Neural cell (in vitro differentiated cells): Measurements from ENCODE around the gene RAPGEF2. TPM values are rescaled to one million over a fixed set of nuclear protein-coding genes. Genes with fewer than 3 reads are reported as not detected.

Experiments
- H2AFZ ChIP-seq: fragments of 200-600, 300-800 bp; sonication (generic), shearing (Covaris generic); 2 replicates; pipeline ENCODE4 v1.6.0; 2014; ENCODE audit warnings: low read depth, mild to moderate bottlenecking, antibody characterized with exemption, low read length, moderate library complexity
- H3F3A ChIP-seq: fragments of 200-600 bp; shearing (Covaris generic); 2 replicates; pipeline ENCODE4 v1.6.1; 2016; ENCODE audit warnings: mild to moderate bottlenecking, moderate library complexity, mixed read lengths, antibody characterized with exemption, low read length; ENCODE audit not compliant: insufficient read depth, poor library complexity, severe bottlenecking
- H3K27ac ChIP-seq: fragments of 200-600, 300-800 bp; sonication (generic), shearing (Covaris generic); 2 replicates; pipeline ENCODE4 v1.5.1; 2014; ENCODE audit warnings: mild to moderate bottlenecking, low read length, moderate library complexity
- H3K27me3 ChIP-seq: fragments of 300-800, 200-600 bp; sonication (generic), shearing (Covaris generic); 2 replicates; pipeline ENCODE4 v1.6.0; 2014; ENCODE audit warnings: mild to moderate bottlenecking, low read depth, low read length, moderate library complexity; ENCODE audit not compliant: insufficient read depth
- H3K36me3 ChIP-seq: fragments of 300-800, 200-600 bp; sonication (generic), shearing (Covaris generic); 2 replicates; pipeline ENCODE4 v1.5.1; 2014; ENCODE audit warnings: mild to moderate bottlenecking, antibody characterized with exemption, low read length, moderate library complexity; ENCODE audit not compliant: insufficient read depth
- H3K4me2 ChIP-seq: fragments of 300-800, 200-600 bp; sonication (generic), shearing (Covaris generic); 2 replicates; pipeline ENCODE4 v1.6.0; 2014; ENCODE audit warnings: mild to moderate bottlenecking, low read length
- H3K4me3 ChIP-seq: fragments of 300-800, 200-600 bp; sonication (generic), shearing (Covaris generic); 2 replicates; pipeline ENCODE4 v1.5.1; 2014; ENCODE audit warnings: mild to moderate bottlenecking, low read length, moderate library complexity
- H3K79me2 ChIP-seq: fragments of 200-600 bp; shearing (Covaris generic); replicated peaks from 2 replicates; pipeline ENCODE4 v1.6.0; 2014; ENCODE audit warnings: mild to moderate bottlenecking, low read length, moderate library complexity; ENCODE audit not compliant: insufficient read depth
- H3K9ac ChIP-seq: fragments of 300-800, 200-600 bp; sonication (generic), shearing (Covaris generic); 2 replicates; pipeline ENCODE4 v1.6.1; 2016; ENCODE audit warnings: mild to moderate bottlenecking, low read length, mixed read lengths
- H3K9me2 ChIP-seq: fragments of 200-600 bp; shearing (Covaris generic); 2 replicates; pipeline ENCODE4 v1.6.1; 2016; ENCODE audit warnings: mild to moderate bottlenecking, low read length, mixed read lengths; ENCODE audit not compliant: insufficient read depth
- H3K9me3 ChIP-seq: fragments of 200-600, 300-800 bp; sonication (generic), shearing (Covaris generic); 2 replicates; pipeline ENCODE4 v1.6.1; 2016; ENCODE audit warnings: mild to moderate bottlenecking, mixed run types, low read length, moderate library complexity, mixed read lengths
- H4K20me1 ChIP-seq: fragments of 200-600 bp; shearing (Covaris generic); 2 replicates; pipeline ENCODE4 v1.6.1; 2016; ENCODE audit warnings: mild to moderate bottlenecking, mixed run types; ENCODE audit not compliant: insufficient read depth
- EP300 ChIP-seq: fragments of 450-650 bp; conservative IDR thresholded peaks from 2 replicates; pipeline ENCODE4 v1.6.1; 2014; ENCODE audit warnings: antibody characterized with exemption, mild to moderate bottlenecking, moderate library complexity; ENCODE audit not compliant: poor library complexity, severe bottlenecking
- EZH2 ChIP-seq: fragments of 200-600, 300-800 bp; shearing (Covaris generic), sonication (generic); IDR thresholded peaks from 2 replicates; pipeline ENCODE4 v1.6.1; 2014; ENCODE audit warnings: antibody characterized with exemption, low read length, borderline replicate concordance, mild to moderate bottlenecking; ENCODE audit not compliant: insufficient read depth, poor library complexity, severe bottlenecking
- MXI1 ChIP-seq: fragments of 450-650 bp; conservative IDR thresholded peaks from 2 replicates; pipeline ENCODE4 v1.6.1; 2014; ENCODE audit warnings: antibody characterized with exemption, mild to moderate bottlenecking; ENCODE audit not compliant: poor library complexity, severe bottlenecking
- POLR2AphosphoS5 ChIP-seq: IDR thresholded peaks from 2 replicates; pipeline ENCODE4 v1.6.1; 2012
- RAD21 ChIP-seq: fragments of 450-650 bp; conservative IDR thresholded peaks from 2 replicates; pipeline ENCODE4 v1.6.1; 2014; ENCODE audit warnings: antibody characterized with exemption, mild to moderate bottlenecking, moderate library complexity
- SMC3 ChIP-seq: fragments of 450-650 bp; conservative IDR thresholded peaks from 2 replicates; pipeline ENCODE4 v1.6.1; 2014; ENCODE audit warnings: antibody characterized with exemption, mild to moderate bottlenecking, moderate library complexity; ENCODE audit not compliant: poor library complexity
- TAF1 ChIP-seq: IDR thresholded peaks from 2 replicates; pipeline ENCODE4 v1.6.1; 2012; ENCODE audit warnings: low read depth
- polyA plus RNA-seq: library from polyadenylated mRNA; depleted of rRNA; stranded (reverse); fragments of >200 nt; gene quantifications from 2 replicates; pipeline ENCODE4 v1.2.3, GENCODE V29; 2014
- TF ChIP-seq, protein P1 (sequence below): fragments of 450-650 bp; IDR thresholded peaks from 2 replicates; pipeline ENCODE4 v1.5.1; 2014; ENCODE audit warnings: antibody characterized with exemption, mild to moderate bottlenecking, moderate library complexity; ENCODE audit not compliant: poor library complexity, severe bottlenecking
- TF ChIP-seq, protein P2 (sequence below): IDR thresholded peaks from 2 replicates; pipeline ENCODE4 v1.6.1; 2012; ENCODE audit warnings: borderline replicate concordance

The RAPGEF2 gene
- polyA plus RNA-seq, 1 donor from 2014 or later: 134 TPM

- H3K4me3 ChIP-seq: no peak overlapping the region
- no peaks in the 10 kb centered on the region for H3K9me2 ChIP-seq
- peaks cover 62% of the 10 kb centered on the region for H4K20me1 ChIP-seq
- no peak overlapping the region for H3K9ac ChIP-seq
- no peaks in the 10 kb centered on the region for H3K9me3 ChIP-seq
- H3F3A ChIP-seq: peaks cover 4% of the 10 kb centered on the region
- no peak overlapping the region for H3K4me2 ChIP-seq
- H3K79me2 ChIP-seq: peaks cover 96% of the 10 kb centered on the region
- H3K27ac ChIP-seq: no peak overlapping the region
- no peaks in the 10 kb centered on the region for H3K36me3 ChIP-seq
- no peak overlapping the region for H2AFZ ChIP-seq
- TF ChIP-seq POLR2AphosphoS5 (no peak), EZH2 (no peak), SMC3 (no peak), RAD21 (no peak), MXI1 (no peak), EP300 (no peak), TAF1 (no peak)
- TF ChIP-seq, protein P1, sequence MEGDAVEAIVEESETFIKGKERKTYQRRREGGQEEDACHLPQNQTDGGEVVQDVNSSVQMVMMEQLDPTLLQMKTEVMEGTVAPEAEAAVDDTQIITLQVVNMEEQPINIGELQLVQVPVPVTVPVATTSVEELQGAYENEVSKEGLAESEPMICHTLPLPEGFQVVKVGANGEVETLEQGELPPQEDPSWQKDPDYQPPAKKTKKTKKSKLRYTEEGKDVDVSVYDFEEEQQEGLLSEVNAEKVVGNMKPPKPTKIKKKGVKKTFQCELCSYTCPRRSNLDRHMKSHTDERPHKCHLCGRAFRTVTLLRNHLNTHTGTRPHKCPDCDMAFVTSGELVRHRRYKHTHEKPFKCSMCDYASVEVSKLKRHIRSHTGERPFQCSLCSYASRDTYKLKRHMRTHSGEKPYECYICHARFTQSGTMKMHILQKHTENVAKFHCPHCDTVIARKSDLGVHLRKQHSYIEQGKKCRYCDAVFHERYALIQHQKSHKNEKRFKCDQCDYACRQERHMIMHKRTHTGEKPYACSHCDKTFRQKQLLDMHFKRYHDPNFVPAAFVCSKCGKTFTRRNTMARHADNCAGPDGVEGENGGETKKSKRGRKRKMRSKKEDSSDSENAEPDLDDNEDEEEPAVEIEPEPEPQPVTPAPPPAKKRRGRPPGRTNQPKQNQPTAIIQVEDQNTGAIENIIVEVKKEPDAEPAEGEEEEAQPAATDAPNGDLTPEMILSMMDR: no peak
- TF ChIP-seq, protein P2, sequence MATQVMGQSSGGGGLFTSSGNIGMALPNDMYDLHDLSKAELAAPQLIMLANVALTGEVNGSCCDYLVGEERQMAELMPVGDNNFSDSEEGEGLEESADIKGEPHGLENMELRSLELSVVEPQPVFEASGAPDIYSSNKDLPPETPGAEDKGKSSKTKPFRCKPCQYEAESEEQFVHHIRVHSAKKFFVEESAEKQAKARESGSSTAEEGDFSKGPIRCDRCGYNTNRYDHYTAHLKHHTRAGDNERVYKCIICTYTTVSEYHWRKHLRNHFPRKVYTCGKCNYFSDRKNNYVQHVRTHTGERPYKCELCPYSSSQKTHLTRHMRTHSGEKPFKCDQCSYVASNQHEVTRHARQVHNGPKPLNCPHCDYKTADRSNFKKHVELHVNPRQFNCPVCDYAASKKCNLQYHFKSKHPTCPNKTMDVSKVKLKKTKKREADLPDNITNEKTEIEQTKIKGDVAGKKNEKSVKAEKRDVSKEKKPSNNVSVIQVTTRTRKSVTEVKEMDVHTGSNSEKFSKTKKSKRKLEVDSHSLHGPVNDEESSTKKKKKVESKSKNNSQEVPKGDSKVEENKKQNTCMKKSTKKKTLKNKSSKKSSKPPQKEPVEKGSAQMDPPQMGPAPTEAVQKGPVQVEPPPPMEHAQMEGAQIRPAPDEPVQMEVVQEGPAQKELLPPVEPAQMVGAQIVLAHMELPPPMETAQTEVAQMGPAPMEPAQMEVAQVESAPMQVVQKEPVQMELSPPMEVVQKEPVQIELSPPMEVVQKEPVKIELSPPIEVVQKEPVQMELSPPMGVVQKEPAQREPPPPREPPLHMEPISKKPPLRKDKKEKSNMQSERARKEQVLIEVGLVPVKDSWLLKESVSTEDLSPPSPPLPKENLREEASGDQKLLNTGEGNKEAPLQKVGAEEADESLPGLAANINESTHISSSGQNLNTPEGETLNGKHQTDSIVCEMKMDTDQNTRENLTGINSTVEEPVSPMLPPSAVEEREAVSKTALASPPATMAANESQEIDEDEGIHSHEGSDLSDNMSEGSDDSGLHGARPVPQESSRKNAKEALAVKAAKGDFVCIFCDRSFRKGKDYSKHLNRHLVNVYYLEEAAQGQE: no peak
- no peaks in the 10 kb centered on the region for H3K27me3 ChIP-seq
These were observed 50.8 kb downstream of the RAPGEF2 start for GRCh38 chr4:159153669-159154068.

- Histone ChIP-seq H3K79me2 (peaks cover 94% of the 10 kb centered on the region), H3K9ac (no peak overlapping the region), H3K9me2 (no peaks in the 10 kb centered on the region), H3K4me3 (no peak overlapping the region), H3K9me3 (no peaks in the 10 kb centered on the region), H3K27ac (no peak overlapping the region), H3K27me3 (no peaks in the 10 kb centered on the region), H2AFZ (no peak overlapping the region), H3F3A (peaks cover 4% of the 10 kb centered on the region), H3K36me3 (no peaks in the 10 kb centered on the region), H4K20me1 (peaks cover 60% of the 10 kb centered on the region), H3K4me2 (peak overlapping the region; percentile 21)
- no peak for TF ChIP-seq POLR2AphosphoS5
- TF ChIP-seq EZH2: no peak
- no peak for TF ChIP-seq TAF1
These were observed 52.2 kb downstream of the RAPGEF2 start for GRCh38 chr4:159155119-159155518.
